Cerebellar cortex (tissue), 1 donor: ENCODE data around the gene ADAMTS6.
"Not testable (repeated sequence)": the region's sequence is repeated elsewhere in the genome, so short reads cannot be mapped to it uniquely, and the experiment has no call there.

ENCODE experiments used
- DNase-seq: peaks from one replicate; pipeline ENCODE4 v3.0.0-alpha.2; 2015; ENCODE audit warnings: low spot score

ADAMTS6 gene

DNA sequence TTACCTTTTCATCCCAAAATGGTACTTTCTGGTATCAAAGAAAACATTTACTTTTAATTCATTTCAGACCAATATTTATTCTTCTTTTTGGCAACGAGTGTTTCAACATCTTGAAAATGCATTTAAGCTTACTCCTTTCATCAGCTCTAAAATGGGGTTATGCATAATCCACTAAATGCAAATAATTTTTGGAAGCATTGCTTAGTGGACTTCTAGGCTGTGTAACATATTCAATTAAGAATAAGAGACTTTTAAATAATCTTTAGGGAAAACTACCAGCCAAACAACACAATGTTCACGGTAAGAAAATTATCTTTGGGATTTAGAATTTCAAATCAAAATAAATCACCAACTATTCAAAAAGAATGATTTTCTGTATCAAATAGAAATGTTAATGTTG, 118.2 kb downstream of the ADAMTS6 start:
- no peak for DNase-seq

DNA sequence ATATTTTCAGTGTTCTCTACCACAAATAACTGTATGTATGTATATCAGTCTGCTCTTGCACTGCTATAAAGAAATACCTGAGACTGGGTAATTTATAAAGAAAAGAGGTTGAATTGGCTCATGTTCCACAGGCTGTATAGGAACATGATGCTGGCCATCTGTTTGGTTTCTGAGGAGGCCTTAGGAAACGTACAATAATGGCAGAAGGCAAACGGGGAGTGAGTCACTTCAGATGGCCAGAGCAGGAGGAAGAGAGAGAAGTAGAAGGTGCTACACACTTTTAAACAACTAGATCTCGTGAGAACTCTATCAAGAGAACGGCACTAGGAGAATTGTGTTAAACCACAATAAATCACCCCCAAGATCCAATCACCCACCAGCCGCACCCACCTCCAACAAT, 121.7 kb downstream of the ADAMTS6 start:
- no peak for DNase-seq

DNA sequence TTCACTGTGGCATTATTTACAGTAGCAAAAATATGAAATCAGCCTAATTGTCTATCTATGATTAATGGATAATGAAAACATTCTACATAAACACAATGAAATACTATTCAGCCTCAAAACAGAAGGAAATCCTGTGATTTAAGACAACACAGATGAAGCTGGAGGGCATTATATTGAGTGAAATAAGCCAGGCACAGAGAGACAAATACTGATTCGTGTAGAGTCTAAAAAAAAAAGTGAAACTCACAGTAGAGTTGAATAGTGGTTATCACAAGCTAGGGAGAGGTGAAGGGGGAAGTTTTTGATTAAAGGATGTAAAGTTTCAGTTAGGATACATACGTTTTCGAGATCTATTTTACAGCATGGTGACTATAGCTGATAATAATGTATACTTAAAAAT, 122.2 kb downstream of the ADAMTS6 start:
- no peak for DNase-seq

DNA sequence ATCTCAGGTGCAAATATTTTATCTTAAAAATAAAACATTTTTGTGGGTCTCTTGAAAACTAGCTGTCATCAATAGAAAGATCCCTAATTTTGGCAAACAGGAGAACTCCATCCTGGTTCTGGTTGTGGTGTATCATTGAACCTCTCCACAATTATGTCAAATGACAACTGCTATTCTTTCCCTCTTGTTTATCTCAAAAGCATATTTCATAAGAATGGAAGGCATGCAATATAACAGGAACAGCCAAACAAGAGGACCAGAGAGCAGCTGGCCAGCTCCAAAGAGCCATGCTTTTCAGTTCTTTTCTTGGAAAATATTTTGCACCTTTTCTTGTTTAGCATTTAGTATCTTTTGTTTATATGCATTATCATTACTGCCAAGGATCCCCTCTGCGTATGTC, 125.4 kb downstream of the ADAMTS6 start:
- no peak for DNase-seq

DNA sequence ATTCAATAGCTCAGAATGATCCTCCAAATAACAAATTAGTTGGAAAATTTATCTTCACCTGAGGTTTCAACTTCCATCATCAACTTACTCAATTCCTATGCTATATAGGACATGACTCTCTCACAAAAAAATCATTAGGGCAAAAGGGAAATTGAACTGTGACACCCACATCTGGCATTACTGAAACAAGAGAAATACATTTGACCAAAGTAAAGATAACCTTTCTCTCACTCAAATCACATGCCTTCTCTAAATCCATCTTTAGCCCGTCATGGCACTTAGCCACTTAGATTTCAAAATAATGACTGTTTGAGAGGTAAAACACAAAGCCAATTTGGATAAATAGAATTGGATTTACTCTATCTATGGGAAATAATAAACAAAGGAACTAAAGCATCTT, 126.4 kb downstream of the ADAMTS6 start:
- no peak for DNase-seq

DNA sequence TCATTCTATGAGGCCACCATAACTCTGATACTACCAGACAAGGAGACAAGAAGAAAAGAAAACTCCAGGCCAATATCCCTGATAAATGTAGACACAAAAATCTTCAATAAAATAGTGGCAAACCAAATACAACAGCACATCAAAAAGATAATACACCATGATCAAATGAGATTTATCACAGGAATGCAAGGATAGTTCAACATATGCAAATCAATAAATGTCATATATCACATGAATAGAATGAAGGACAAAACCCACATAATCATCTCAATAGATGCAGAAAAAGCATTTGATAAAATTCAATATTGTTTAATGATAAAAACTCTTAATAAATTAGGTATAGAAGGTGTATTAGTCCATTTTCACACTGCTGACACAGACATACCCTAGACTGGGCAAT, 139.9 kb downstream of the ADAMTS6 start:
- no peak for DNase-seq

DNA sequence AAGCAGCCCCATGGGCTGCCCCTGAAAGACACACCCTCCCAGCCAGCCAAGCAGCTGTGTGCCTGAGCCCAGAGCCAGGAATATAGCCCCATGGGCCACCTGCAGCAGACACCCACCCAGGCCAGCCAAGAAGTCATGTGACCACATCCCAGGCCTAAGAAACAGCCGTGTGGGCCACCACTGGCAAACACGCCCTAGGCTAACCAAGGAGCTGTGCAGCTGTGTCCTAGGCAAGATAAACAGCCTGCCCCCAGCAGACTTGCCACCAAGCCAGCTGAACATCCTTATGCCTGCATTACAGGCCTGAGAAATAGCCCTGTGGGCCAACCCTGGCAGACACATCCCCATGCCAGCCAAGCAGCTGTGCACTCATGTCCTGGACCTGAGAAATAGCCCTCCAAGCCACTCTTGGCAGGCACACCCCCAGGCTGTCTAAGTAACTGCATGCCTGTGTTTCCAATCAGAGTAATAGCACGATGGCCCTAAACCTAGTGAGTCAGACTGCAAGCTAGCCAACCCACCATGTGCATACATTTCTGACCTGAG, 143.0 kb downstream of the ADAMTS6 start:
- no peak for DNase-seq

DNA sequence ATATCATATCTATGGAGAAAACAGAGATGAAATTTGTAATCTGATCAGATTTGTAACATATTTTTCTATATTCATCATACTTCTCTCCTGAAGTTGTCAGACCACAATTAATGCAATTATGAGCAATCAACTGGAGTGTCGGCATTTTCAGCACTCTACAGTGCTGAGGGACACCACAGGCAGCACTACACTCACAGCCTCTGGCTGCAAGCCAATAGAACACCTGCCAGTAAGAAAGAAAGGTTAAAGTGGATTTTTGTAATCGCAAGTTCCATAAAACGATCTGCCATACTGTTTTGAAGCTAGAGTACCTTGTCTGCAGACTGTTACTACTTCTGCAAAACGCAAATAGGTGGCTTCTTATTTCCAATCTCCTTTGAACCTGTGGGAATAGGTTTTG, 147.6 kb downstream of the ADAMTS6 start:
- DNase-seq: no peak

DNA sequence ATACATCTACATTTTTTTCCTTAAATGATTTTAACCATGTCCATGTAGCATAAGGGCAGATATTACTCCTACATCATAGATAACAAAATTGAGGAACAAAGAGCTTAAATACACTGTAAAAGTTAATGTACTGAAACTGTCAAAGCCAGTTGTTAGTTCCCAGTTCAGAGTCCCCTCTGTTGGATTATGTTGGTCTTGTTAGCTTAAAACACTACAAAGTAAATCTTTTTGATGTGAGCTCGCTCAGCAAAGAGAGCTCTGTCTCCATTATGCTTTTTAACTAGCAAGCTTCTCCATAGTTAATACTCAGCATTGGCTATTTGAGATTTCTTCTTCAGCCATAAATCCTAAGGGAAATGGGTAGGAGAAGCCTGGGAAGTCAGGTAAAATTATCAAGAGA, 149.1 kb downstream of the ADAMTS6 start:
- DNase-seq: no peak

DNA sequence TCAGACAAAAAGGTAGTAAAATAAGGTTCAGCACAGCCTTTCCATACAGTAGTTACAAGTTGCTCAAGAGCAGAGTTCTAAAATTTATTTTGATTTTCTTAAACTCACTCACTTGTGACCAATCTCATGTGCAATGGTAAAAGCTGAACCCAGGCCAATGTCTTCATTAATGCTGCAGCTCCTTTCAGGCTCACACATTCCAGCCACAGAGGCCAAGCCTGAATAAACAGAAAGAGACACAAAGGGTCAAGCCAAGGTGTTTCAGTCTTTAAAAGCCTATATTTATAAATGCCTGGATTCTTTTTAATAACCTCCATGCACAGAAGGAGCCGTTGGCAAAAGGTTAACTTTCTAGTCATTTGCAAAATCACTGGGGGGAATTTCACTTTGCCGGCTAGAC, 152.5 kb downstream of the ADAMTS6 start:
- no peak for DNase-seq

DNA sequence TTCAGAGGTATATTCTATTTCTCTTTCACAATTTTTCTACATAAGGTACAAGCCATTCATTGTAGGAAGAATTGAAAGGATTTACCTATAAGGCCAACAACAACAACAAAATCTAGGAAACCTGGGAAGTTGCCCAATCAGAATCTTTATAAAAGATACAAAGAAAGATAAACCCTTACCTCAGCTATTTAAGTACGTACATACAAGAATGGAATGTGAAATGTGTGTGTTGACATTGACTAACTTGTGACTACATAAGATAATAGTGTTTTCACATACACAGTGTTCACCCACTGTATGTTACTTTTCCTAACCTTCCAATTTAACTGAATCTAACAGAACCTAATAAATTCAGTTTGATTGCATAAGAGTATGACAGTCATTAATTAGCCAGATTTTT, 154.1 kb downstream of the ADAMTS6 start:
- no peak for DNase-seq

DNA sequence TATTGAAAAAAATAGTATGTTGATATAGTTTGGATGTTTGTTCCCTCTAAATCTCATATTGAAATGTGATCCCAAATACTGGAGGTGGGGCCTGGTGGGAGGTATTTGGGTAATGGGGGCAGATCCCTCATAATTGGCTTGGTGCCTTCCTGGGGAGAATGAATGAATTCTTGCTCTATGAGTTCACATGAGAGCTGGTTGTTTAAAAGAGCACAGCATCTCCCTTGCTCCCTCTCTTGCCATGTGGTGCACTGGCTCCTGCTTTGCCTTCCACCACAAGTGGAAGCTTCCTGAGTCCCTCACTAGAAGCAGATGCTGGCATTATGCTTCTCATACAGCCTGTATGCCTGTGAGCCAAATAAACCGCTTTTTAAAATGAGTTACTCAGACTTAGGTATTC, 154.8 kb downstream of the ADAMTS6 start:
- DNase-seq: no peak

DNA sequence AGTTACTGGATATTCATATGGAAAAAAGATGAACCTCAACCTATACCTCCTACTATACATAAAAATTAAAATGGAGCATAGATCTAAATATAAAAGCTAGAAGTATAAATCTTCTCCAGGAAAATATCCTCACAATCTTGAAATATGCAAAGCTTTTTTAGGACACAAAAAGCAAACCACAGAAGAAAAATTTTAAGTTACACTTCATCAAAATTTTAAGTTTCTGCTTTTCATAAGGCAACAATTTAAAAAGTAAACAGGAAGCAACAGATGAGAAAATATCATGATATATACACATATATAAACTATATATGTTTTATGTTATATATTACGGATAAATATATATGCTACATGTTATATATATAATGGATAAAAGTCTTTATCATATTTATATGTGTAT, 157.5 kb downstream of the ADAMTS6 start:
- DNase-seq: no peak

DNA sequence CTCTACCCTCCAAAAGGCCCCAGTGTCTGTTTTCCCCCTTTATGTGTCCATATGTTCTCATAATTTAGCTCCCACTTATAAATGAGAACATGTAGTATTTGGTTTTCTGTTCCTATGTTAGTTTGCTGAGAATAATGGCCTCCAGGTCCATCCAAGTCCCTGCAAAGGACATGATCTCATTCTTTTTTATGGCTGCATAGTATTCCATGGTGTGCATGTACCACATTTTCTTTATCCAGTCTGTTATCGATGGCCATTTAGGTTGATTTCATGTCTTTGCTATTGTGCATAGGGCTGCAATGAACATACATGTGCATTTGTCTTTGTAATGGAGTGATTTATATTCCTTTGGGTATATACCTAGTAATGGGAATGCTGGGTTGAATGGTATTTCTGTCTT, 161.0 kb downstream of the ADAMTS6 start:
- not testable (repeated sequence) for DNase-seq

DNA sequence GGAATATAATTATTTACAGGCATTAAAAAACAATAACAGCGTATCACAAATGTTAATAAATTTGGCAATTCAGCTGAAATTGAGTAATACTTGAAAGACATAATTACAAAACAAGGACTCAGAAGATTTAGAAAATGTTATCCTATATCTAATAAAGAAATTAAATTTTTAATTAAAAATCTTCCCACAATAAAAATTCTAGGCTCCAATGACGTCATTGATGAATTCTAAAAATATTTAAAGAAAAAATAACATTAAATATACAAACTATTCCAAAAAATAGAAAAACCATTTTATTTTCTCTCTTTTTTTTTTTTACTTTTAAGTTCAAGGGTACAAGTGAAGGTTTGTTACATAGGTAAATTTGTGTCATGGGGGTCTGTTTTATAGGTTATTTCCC, 161.5 kb downstream of the ADAMTS6 start:
- no peak for DNase-seq

DNA sequence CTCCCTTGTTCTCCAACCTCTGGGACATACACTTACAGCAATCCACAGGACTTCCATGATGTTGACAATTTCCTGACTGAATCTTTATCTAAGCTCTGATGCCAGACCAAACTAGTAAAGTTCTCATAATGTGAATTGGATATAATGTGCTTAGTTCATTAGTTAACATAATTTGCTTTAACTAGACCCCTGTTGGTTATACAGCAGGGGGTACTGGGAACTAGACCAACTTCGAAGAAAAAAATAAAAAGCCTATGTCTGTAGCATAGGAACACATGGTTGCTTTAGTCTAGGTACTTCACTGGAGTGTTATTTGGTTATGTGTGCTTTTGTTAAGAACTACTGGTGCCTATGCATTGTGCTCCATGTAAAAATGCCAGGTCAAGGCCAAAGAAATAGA, 173.8 kb downstream of the ADAMTS6 start:
- no peak for DNase-seq

DNA sequence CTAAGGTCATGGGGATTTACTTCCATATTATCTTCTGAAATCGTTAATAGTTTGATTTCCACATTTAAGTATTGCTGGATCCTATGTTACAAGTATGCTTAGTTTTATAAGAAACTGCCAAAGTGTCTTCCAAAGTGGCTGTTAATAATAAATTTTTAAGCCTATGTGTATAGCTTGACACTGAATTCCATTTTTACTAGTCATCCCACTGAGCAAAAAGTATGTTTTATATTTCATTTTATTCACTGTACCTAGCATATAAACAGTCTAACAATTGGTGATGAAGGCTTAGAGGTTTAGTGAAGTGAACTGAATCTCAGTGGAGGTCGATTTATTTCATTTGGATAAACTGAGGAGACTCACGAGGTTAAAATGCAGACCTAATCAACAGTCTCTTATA, 174.6 kb downstream of the ADAMTS6 start:
- no peak for DNase-seq

DNA sequence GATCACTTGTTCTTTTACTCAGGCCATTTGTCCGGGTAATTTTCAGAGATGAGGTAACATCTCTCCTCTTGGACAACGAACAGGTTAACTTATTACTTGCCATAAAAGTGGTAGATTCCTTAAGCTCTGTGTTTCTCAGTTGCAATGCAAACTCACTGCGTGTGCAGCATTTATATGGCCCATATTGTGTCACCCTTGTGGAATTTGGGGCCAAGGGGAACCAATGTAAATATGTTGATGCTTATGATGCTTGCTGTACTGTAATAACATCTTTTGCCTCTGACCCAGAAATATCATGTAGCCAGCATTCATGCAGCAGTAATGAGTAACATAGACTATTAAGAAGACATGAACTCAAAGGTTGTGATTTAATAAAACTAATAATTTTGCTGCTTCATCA, 175.8 kb downstream of the ADAMTS6 start:
- DNase-seq: no peak

DNA sequence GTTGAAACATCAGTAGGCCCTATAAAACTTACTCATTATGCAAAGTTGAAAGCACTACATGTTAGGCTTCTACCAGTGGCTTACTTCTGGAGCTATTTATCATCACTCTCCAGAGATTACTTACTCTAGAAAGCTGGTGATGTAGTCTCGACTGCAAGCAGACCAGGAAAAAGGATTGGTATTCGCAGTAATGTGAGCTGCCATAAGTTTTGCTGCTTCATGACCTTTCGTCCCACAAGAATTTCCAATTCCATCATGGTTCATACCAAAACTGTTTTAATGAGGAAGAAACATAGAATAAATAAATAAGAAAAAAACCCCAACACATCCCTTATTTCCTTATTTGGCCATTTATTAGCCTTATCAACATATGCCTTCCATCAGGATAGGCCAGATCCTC, 181.9 kb downstream of the ADAMTS6 start:
- DNase-seq: no peak

DNA sequence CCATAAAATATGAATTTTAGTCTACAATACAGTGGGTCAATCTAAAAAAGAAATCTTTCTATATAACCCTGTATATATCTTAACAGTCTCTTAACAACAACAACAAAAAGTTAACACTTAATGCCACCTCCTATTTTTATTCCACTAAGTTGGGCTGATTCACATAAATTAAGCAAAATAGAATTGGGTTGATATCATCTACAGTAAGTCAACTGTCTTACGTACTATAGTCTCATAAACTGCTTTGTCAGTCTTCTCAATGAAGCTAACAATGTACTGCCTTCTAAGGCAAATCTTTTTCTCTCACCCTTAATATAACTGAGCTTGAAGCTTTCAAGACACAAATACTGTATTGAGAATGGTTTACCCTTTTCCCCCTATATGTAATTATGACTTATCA, 185.7 kb downstream of the ADAMTS6 start:
- no peak for DNase-seq

DNA sequence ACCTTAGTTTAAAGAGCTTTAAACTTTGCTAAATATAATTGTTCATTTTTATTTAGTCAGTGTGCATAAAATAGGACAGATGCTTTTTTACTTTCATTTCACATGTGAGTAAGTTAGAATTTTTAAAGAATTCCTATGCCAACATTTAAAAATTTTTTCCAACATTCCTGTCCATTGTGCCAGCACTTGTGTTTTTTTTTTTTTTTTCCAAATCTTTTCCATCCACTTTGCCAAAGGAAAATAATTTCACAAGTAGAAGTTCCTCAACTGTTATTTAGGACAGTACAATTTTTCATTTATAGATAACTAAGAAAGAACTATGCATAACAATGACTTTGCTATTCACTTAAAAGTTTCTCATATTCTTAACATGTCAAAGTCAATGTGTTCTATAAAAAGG, 189.5 kb downstream of the ADAMTS6 start:
- DNase-seq: no peak

DNA sequence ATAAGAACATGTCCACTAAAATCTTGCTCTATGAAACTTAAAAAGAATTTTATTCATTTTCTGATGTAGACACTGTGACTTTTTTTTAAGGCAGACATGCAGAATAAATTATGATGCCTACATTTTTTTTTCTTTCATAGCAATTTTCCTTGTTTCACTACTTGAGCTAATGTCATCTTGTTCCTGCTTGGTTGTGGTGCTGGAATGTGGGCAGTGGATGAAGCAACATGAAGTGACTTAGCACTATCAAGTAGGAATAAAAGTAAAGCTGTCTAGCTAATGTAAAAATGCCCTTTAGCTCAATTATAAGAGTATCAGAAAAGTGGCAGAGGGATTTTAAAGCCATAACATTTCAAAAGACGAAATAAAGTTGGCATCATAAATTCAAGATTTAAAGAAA, 191.0 kb downstream of the ADAMTS6 start:
- no peak for DNase-seq

DNA sequence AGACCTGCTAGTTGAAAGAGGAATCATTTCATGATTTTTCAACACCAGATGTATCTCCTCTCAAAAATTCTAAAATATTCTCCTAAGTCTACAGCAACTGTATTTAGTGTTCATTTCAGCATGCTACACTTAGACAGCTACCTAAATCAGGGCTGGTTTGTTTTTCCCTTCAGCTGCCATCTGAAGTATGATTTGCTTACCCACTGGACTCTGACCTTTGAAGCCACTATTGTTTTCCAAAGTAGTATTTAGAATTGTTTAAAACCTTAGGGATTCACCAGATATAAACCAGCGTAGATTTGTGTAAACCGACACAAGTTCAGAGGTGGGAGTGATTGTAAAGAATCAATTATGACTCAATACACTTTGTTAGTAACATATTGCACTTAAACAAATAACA, 193.1 kb downstream of the ADAMTS6 start:
- DNase-seq: no peak

DNA sequence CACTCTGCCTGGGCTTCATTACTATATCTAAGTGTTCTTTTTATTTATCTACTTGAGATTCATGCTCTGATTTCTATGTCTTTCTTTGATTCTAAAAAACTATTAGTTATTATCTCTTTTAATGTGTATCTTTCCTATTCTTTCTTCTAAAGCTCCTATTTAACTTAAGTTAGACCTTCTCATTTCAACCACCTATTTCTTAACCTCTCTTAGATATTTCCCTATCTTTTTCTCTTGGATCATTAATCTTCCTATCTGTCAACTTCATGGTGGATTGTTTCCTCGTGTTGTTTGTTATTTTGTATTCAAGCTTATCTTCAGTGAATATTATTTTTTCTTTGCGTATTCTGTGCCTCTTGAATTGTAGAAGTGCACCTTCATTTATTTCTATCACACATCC, 202.1 kb downstream of the ADAMTS6 start:
- DNase-seq: no peak
